ENCODE results near the gene UBE2Q2.
A peak's percentile ranks its signal among the peaks of the same experiment; 100 is the strongest.
"Not testable (repeated sequence)": the region's sequence is repeated elsewhere in the genome, so short reads cannot be mapped to it uniquely, and the experiment has no call there.

UBE2Q2 gene

DNA sequence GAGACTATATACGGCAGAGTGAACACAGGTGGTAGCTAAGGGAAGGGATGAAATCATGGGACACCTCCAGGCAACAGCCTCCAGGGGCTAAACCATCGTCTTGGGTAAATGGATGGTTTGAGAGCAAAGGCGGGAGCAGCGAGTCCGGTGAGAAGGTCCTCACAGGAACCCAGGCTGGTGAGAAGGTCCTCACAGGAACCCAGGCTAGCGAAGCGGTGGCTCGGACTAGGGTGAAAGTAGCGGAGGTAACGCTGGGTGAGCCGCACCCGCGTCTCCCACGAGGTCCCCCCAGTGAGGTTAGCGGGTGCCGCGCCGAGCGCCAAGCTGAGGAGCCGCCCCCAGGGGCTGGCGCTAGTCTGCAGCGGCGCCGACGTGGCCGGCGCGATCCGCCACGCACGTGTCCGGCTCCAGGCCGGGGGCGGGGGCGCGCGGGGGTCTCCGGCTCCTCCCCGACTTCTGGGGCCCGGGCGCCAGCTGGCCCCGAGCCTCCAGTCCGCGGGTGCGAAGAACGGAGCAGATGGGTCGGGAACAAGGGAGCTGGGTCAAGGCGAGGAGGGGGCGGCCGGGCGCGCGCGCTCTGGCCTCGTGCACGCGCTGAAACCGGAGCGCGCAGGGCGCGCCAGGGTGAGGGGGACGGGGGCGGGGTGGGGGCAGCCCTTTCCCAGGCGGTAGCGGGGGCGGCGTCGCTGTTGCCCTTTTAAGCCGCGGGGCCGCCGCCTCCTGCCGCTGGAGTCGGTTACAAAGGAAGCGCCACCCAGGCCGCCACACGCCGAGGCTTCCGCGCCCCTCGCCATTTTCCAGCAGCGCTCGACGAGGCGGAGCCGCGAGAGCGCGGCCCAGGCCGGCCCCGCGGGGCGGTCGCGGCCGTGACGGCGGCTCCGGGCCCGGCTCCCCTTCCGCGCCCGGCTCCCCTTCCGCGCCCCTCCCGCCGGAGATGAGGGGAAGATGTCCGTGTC lies at the start of gene UBE2Q2:
TSS of gene UBE2Q2 (plus strand) at position 726 of the 956 bp plus-strand sequence. CDS start at position 946, 220 bp downstream.
- Histone ChIP-seq H3K4me1 (ENCODE audit: insufficient read depth, low read length) (peaks cover 31% of the 10 kb centered on the region), H3K9ac (ENCODE audit: low read length) (peak within 1 kb of the TSS; percentile 84), H3K36me3 (ENCODE audit: insufficient read depth, low read length) (no peaks in the 10 kb centered on the region), H3K9me3 (ENCODE audit: low read length) (no peaks in the 10 kb centered on the region), H3K4me3 (ENCODE audit: low read depth in 1 of 2, low read length in 2 of 2) (peak within 1 kb of the TSS; percentile 89 to 92), H3K27me3 (ENCODE audit: control insufficient read depth in 1 of 2, insufficient read depth in 2 of 2, low read length in 2 of 2) (no peaks in the 10 kb centered on the region), H3K27ac (ENCODE audit: low read depth, low read length) (peak within 1 kb of the TSS; percentile 81)

GRCh38 chr15:75796321-75796720 lies 46.9 kb upstream of the UBE2Q2 start:
- Histone ChIP-seq H3K4me1 (ENCODE audit: insufficient read depth, low read length) (no peaks in the 10 kb centered on the region), H3K27ac (ENCODE audit: low read depth, low read length) (no peak overlapping the region), H3K9ac (ENCODE audit: low read length) (no peak overlapping the region), H3K36me3 (ENCODE audit: insufficient read depth, low read length) (no peaks in the 10 kb centered on the region), H3K9me3 (ENCODE audit: low read length) (no peaks in the 10 kb centered on the region), H3K27me3 (ENCODE audit: control insufficient read depth in 1 of 2, insufficient read depth in 2 of 2, low read length in 2 of 2) (peaks cover 0 to 2% of the 10 kb centered on the region in 2 donors), H3K4me3 (ENCODE audit: low read depth in 1 of 2, low read length in 2 of 2) (no peak overlapping the region)

DNA sequence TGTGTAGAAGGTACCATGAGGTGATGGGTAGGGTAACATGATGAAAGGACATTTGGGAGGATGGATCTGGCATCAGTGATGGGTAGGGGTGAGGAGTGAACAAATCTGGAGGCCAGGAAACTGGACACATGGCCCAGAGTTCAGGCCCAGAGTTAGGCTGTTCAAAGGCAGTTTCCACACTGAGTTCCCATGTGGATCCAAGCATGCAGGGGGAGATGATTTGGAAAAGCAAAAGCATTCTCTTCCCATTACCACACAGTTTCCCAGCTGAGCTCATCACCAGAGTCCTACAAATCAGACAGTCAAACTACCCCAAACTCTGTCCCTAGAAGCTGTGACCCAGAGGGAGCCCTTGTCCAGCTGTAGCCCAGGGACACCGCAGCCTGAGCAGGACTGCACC lies 46.1 kb upstream of the UBE2Q2 start:
- not testable (repeated sequence) for H3K4me1 ChIP-seq (ENCODE audit: insufficient read depth, low read length); H3K27ac ChIP-seq (ENCODE audit: low read depth, low read length); H3K4me3 ChIP-seq (ENCODE audit: low read depth in 1 of 2, low read length in 2 of 2); H3K36me3 ChIP-seq (ENCODE audit: insufficient read depth, low read length); H3K9ac ChIP-seq (ENCODE audit: low read length); H3K9me3 ChIP-seq (ENCODE audit: low read length); H3K27me3 ChIP-seq (ENCODE audit: control insufficient read depth in 1 of 2, insufficient read depth in 2 of 2, low read length in 2 of 2)

- H3K27me3 ChIP-seq (ENCODE audit: control insufficient read depth in 1 of 2, insufficient read depth in 2 of 2, low read length in 2 of 2) = no peaks in the 10 kb centered on the region
- H3K36me3 ChIP-seq (ENCODE audit: insufficient read depth, low read length) = no peaks in the 10 kb centered on the region
- H3K4me3 ChIP-seq (ENCODE audit: low read depth in 1 of 2, low read length in 2 of 2) = no peak overlapping the region
- H3K9ac ChIP-seq (ENCODE audit: low read length) = no peak overlapping the region
- peaks cover 5% of the 10 kb centered on the region for H3K4me1 ChIP-seq (ENCODE audit: insufficient read depth, low read length)
- H3K27ac ChIP-seq (ENCODE audit: low read depth, low read length) = no peak overlapping the region
- no peaks in the 10 kb centered on the region for H3K9me3 ChIP-seq (ENCODE audit: low read length)
Observed at GRCh38 chr15:75799190-75799589, 44.1 kb upstream of the UBE2Q2 start.

DNA sequence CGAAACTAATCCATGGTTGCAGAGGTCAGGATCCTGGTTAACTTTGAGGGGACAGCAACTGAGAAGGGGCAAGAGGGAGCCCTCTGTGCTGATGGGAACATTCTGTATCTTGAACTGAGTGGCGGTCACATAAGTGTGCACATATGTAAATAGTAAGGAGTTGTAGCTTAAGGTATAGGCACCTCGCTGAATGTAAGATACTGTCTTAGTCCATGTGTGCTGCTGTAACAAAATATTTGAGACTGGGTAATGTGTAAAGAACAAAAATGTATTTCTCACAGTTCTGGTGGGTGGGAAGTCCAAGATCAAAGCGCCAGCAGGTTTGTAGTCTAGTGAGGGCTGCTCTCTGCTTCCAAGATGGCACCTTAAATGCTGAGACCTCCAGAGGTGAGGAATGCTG lies 42.8 kb upstream of the UBE2Q2 start:
- H3K9ac ChIP-seq (ENCODE audit: low read length); H3K27me3 ChIP-seq (ENCODE audit: control insufficient read depth in 1 of 2, insufficient read depth in 2 of 2, low read length in 2 of 2); H3K4me3 ChIP-seq (ENCODE audit: low read depth in 1 of 2, low read length in 2 of 2); H3K4me1 ChIP-seq (ENCODE audit: insufficient read depth, low read length); H3K9me3 ChIP-seq (ENCODE audit: low read length); H3K36me3 ChIP-seq (ENCODE audit: insufficient read depth, low read length); H3K27ac ChIP-seq (ENCODE audit: low read depth, low read length): not testable (repeated sequence)

- no peaks in the 10 kb centered on the region for H3K27me3 ChIP-seq (ENCODE audit: control insufficient read depth in 1 of 2, insufficient read depth in 2 of 2, low read length in 2 of 2)
- H3K36me3 ChIP-seq (ENCODE audit: insufficient read depth, low read length) = no peaks in the 10 kb centered on the region
- no peak overlapping the region for H3K9ac ChIP-seq (ENCODE audit: low read length)
- no peaks in the 10 kb centered on the region for H3K9me3 ChIP-seq (ENCODE audit: low read length)
- H3K27ac ChIP-seq (ENCODE audit: low read depth, low read length) = no peak overlapping the region
- H3K4me1 ChIP-seq (ENCODE audit: insufficient read depth, low read length) = peaks cover 5% of the 10 kb centered on the region
- peak overlapping the region in 1 of 2 donors; percentile 4 for H3K4me3 ChIP-seq (ENCODE audit: low read depth in 1 of 2, low read length in 2 of 2)
Observed at GRCh38 chr15:75801859-75802593, 41.2 kb upstream of the UBE2Q2 start.

DNA sequence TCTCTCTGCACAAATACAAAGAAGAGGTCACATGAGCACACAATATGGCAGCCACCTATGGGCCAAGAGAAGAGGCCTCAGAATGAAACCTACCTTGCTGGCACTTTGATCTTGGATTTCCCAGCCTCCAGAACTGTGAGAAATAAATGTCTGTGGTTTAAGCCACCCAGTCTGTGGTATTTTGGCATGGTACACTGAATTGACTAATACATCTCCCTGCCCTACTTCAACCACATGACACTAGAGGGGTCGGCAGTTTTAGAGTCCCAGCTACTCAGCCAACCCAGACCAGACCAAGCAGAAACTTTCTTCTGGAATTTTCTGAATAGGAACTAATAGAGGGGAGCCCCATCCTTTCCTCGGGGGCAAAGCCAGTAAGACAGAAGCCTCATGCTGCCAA lies 35.8 kb upstream of the UBE2Q2 start:
- H3K27me3 ChIP-seq (ENCODE audit: control insufficient read depth in 1 of 2, insufficient read depth in 2 of 2, low read length in 2 of 2); H3K9ac ChIP-seq (ENCODE audit: low read length); H3K4me3 ChIP-seq (ENCODE audit: low read depth in 1 of 2, low read length in 2 of 2); H3K36me3 ChIP-seq (ENCODE audit: insufficient read depth, low read length); H3K27ac ChIP-seq (ENCODE audit: low read depth, low read length); H3K4me1 ChIP-seq (ENCODE audit: insufficient read depth, low read length); H3K9me3 ChIP-seq (ENCODE audit: low read length): not testable (repeated sequence)

DNA sequence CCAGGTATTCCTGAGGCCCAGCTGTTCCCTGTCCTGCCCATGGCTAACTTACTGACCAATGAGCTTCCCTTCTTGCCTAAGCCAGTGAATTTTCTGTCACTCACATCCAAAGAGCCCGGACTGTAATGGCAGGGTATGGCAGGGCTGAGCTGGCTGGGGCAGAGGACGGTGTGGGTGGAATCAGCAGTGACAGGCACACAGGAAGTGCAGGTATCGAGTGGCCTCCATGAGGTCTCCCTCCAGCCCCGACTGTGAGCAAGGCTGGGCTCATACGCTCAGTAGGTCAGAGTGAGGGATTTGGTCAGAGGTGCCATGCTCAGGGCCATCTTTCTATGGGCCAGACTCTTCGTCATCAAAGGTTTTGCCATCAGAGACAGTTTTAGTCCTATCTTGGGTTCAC lies 35.2 kb upstream of the UBE2Q2 start:
- H3K4me1 ChIP-seq (ENCODE audit: insufficient read depth, low read length); H3K27me3 ChIP-seq (ENCODE audit: control insufficient read depth in 1 of 2, insufficient read depth in 2 of 2, low read length in 2 of 2); H3K36me3 ChIP-seq (ENCODE audit: insufficient read depth, low read length); H3K4me3 ChIP-seq (ENCODE audit: low read depth in 1 of 2, low read length in 2 of 2); H3K9me3 ChIP-seq (ENCODE audit: low read length); H3K27ac ChIP-seq (ENCODE audit: low read depth, low read length); H3K9ac ChIP-seq (ENCODE audit: low read length): not testable (repeated sequence)

GRCh38 chr15:75808563-75808962 lies 34.7 kb upstream of the UBE2Q2 start:
- no peaks in the 10 kb centered on the region for H3K27me3 ChIP-seq (ENCODE audit: control insufficient read depth in 1 of 2, insufficient read depth in 2 of 2, low read length in 2 of 2)
- H3K9me3 ChIP-seq (ENCODE audit: low read length) = no peaks in the 10 kb centered on the region
- no peak overlapping the region for H3K9ac ChIP-seq (ENCODE audit: low read length)
- H3K4me3 ChIP-seq (ENCODE audit: low read depth in 1 of 2, low read length in 2 of 2) = no peak overlapping the region
- H3K36me3 ChIP-seq (ENCODE audit: insufficient read depth, low read length) = no peaks in the 10 kb centered on the region
- H3K4me1 ChIP-seq (ENCODE audit: insufficient read depth, low read length) = no peaks in the 10 kb centered on the region
- H3K27ac ChIP-seq (ENCODE audit: low read depth, low read length) = no peak overlapping the region

GRCh38 chr15:75809986-75810750 lies 33.1 kb upstream of the UBE2Q2 start:
- Histone ChIP-seq H3K4me3 (ENCODE audit: low read depth in 1 of 2, low read length in 2 of 2) (no peak overlapping the region), H3K36me3 (ENCODE audit: insufficient read depth, low read length) (no peaks in the 10 kb centered on the region), H3K27ac (ENCODE audit: low read depth, low read length) (no peak overlapping the region), H3K4me1 (ENCODE audit: insufficient read depth, low read length) (no peaks in the 10 kb centered on the region), H3K9me3 (ENCODE audit: low read length) (no peaks in the 10 kb centered on the region), H3K27me3 (ENCODE audit: control insufficient read depth in 1 of 2, insufficient read depth in 2 of 2, low read length in 2 of 2) (no peaks in the 10 kb centered on the region), H3K9ac (ENCODE audit: low read length) (no peak overlapping the region)

DNA sequence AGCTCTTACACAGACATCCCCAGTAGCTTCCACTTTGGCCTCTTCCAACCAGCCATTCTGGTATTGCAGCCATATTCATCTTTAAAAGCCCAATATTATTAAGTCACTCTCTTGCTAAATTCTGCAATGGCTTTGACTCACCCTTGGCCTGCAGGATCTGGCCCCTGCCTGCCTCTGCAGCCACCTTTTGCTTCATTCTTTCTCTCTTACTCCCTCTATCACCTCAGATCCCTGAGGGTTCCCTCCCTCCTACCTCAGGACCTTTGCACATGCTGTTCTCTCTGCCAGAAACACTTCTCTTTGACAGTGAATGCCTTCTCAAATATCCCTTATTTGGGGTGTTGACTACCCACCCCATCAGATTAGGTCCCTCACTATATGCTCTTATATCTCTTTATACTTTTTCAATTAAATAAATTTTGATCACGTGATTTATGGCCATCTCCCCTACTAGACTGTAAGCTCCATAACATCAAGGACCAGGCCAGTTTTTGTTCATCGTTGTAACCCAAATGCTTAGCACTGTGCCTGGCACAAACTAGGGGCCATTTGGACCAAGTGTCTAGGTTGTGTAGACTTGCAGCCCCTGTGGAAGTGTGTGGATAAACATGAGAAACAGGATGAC lies 32.3 kb upstream of the UBE2Q2 start:
- no peak overlapping the region for H3K9ac ChIP-seq (ENCODE audit: low read length)
- H3K9me3 ChIP-seq (ENCODE audit: low read length) = no peaks in the 10 kb centered on the region
- H3K27ac ChIP-seq (ENCODE audit: low read depth, low read length) = no peak overlapping the region
- no peaks in the 10 kb centered on the region for H3K4me1 ChIP-seq (ENCODE audit: insufficient read depth, low read length)
- no peaks in the 10 kb centered on the region for H3K27me3 ChIP-seq (ENCODE audit: control insufficient read depth in 1 of 2, insufficient read depth in 2 of 2, low read length in 2 of 2)
- H3K4me3 ChIP-seq (ENCODE audit: low read depth in 1 of 2, low read length in 2 of 2) = no peak overlapping the region
- no peaks in the 10 kb centered on the region for H3K36me3 ChIP-seq (ENCODE audit: insufficient read depth, low read length)
